ENCODE data around the gene THBS2. TPM values are rescaled to one million over a fixed set of nuclear protein-coding genes. Genes with fewer than 3 reads are reported as not detected.
A peak's percentile ranks its signal among the peaks of the same experiment; 100 is the strongest.

THBS2 gene
- total RNA-seq, 1 donor from 2014 or later, result 86.4 TPM

DNA sequence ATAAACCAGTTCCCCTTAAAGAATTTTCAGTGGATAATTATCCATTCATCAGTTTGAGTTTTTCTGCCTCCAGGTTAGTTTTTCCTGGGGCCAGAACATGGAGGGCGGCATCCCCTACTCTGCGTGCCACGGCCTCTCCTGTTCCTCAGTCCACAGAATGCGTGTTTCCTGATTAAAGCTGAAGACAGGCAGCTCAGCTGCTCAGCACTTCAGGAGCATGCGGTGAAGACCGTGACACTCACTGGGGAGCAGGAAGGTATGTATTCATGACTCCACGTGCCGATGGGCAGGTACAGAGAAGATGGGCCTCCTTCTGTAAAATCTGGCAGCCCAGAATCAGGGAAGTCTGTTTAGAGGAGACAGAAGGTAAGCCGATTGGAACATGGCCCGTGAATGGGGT, 2.0 kb upstream of the THBS2 start:
- intact Hi-C loops (cut with DNase I), result no loop called here
- DNase-seq (ENCODE audit: extremely low spot score in 2 of 2), result peak in 1 of 2 donors; percentile 74

DNA sequence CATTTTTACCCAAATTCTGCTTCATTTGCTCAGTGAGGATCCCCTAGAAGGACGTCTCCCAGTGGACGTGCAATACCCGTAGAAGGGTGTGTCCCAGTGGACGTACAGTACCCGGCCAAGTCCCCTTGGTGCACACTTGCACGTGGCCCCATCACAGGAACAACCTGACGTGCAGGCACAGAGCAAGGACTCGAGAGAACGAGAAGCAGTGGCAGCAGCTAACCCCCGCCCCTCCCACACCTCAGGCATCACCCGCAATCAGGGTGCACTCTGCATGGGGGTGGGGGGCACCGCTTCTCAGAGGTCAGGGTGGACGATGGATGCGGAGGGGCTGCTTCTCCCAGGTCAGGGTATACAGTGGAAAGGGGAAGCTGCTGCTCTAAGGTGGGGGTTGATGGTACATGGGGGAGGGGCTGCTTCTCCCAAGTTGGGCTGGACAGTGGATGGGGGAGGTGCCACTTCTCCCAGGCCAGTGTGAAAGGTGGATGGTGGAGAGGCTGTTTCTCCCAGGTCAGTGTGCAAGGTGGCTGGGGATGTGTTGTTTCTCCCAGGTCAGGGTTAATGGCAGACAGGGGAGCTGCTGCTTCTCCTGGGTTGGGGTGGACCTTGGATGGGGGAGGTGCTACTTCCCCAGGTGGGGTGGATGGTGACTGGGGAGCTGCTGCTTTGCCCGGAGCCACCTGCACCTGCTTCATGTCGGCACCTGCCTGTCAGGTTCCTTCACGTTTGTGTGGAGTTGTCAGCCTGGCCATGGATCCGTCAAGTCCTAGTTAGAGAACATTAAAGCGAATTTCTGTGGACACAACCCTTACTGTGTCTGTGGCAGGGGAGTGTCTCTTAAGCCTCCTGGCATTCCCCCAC, 1.0 kb upstream of the THBS2 start:
- Histone ChIP-seq H3K27ac (peak overlapping the region; percentile 87), H3K4me1 (peaks cover 24% of the 10 kb centered on the region), H3K27me3 (no peaks in the 10 kb centered on the region), H3K9me3 (no peaks in the 10 kb centered on the region), H3K36me3 (no peaks in the 10 kb centered on the region), H3K4me3 (peak overlapping the region in 1 of 2 donors; percentile 52)
- intact Hi-C loops (cut with DNase I), result no loop called here
- TF ChIP-seq, protein P1, sequence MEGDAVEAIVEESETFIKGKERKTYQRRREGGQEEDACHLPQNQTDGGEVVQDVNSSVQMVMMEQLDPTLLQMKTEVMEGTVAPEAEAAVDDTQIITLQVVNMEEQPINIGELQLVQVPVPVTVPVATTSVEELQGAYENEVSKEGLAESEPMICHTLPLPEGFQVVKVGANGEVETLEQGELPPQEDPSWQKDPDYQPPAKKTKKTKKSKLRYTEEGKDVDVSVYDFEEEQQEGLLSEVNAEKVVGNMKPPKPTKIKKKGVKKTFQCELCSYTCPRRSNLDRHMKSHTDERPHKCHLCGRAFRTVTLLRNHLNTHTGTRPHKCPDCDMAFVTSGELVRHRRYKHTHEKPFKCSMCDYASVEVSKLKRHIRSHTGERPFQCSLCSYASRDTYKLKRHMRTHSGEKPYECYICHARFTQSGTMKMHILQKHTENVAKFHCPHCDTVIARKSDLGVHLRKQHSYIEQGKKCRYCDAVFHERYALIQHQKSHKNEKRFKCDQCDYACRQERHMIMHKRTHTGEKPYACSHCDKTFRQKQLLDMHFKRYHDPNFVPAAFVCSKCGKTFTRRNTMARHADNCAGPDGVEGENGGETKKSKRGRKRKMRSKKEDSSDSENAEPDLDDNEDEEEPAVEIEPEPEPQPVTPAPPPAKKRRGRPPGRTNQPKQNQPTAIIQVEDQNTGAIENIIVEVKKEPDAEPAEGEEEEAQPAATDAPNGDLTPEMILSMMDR (IDR thresholded peaks at IDR 0.05), result no peak
- TF ChIP-seq POLR2A (IDR thresholded peaks at IDR 0.05) (no peak), POLR2AphosphoS5 (IDR thresholded peaks at IDR 0.05; ENCODE audit: insufficient read depth in 1 of 2, low read depth in 1 of 2) (no peak)
- DNase-seq (ENCODE audit: extremely low spot score in 2 of 2), result peak; percentile 81 to 89

More for the DNA sequence above, 2.0 kb upstream of the THBS2 start:
- no peaks in the 10 kb centered on the region for H3K36me3 ChIP-seq
- no peak overlapping the region for H3K4me3 ChIP-seq
- TF ChIP-seq, protein P1 (IDR thresholded peaks at IDR 0.05), result no peak
- TF ChIP-seq POLR2A (IDR thresholded peaks at IDR 0.05), result no peak
- peaks cover 24% of the 10 kb centered on the region for H3K4me1 ChIP-seq
- H3K27ac ChIP-seq, result no peak overlapping the region
- no peaks in the 10 kb centered on the region for H3K9me3 ChIP-seq
- H3K27me3 ChIP-seq, result no peaks in the 10 kb centered on the region

DNA sequence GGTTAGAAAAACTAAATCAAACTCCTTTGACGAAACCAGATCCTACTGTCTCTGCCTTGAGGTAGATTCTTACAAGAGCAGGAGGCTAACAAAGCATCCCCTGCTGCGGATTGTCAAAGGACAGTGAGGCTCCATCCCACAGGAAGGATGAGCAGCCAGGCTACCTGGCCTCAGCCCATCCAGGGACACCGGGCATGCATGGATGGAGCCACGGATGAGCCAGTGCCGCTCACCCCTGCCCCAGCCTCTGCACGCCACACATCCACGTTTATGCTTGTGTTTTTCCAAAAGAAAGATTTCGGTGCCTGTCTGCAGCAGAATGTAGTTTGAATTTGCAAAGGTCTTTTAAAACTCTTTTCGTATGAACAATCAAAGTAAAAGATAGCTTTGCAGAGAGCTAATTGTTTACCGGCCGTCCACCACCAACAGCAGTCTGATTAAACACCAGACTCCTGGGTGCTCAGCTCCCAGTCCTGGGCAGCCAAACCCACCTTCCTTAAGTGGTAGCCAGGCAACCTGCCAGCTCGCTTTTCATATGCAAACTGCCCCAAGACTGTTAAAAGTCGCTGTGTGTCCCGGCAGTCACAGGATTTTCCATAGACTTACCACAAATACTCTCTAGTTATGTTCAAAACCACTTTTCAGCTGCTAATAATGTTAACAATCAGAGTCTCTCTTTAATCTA, 999 bp downstream of the THBS2 start:
- no peak for TF ChIP-seq POLR2A (IDR thresholded peaks at IDR 0.05)
- TF ChIP-seq, protein P1 (IDR thresholded peaks at IDR 0.05), result no peak
- peak in 1 of 2 donors; percentile 48 for TF ChIP-seq POLR2AphosphoS5 (IDR thresholded peaks at IDR 0.05; ENCODE audit: insufficient read depth in 1 of 2, low read depth in 1 of 2)
- Histone ChIP-seq H3K27me3 (no peaks in the 10 kb centered on the region), H3K36me3 (peaks cover 0 to 15% of the 10 kb centered on the region in 2 donors), H3K4me1 (peaks cover 26% of the 10 kb centered on the region), H3K4me3 (peak overlapping the region; percentile 51 to 52), H3K27ac (peak overlapping the region; percentile 87), H3K9me3 (no peaks in the 10 kb centered on the region)
- intact Hi-C loops (cut with DNase I), result no loop called here
- no peak for DNase-seq (ENCODE audit: extremely low spot score in 2 of 2)

DNA sequence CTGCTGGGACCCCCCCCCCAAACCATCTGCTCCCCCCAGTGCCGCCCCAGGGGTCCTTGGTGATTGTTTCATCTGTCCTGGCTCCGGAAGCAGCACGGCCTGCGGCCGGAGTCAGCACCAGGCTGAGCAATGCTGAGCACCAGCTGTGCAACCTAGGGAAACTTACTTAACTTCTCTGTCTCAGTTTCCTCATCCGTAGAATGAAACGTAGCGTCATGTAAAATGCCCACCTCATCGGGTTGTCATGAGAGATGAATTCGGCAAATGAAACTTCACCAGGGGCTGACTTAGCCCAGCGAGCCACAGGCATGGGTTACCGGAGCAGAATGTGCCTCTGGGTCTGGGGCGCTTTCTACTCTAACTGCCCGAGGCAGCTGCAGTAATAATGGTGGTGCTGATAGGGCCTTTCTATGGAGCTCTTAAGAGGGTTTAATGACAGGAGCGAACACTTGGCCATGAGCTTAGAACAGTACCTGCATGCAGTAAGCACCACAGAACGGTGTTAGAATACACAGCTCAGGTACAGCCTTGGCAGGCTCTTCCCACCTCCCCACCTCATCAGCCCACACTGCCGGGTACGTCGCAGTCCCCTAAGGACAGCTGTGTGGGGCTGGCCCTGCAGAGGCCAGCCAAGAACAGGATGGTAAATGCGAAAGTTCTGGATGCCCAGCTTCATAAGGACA, 1.7 kb downstream of the THBS2 start:
- intact Hi-C loops (cut with DNase I), result no loop called here
- Histone ChIP-seq H3K27me3 (no peaks in the 10 kb centered on the region), H3K4me1 (peaks cover 33% of the 10 kb centered on the region), H3K4me3 (peak overlapping the region; percentile 51 to 52), H3K9me3 (no peaks in the 10 kb centered on the region), H3K27ac (peak overlapping the region; percentile 87), H3K36me3 (peaks cover 0 to 22% of the 10 kb centered on the region in 2 donors)
- DNase-seq (ENCODE audit: extremely low spot score in 2 of 2), result no peak
- TF ChIP-seq POLR2AphosphoS5 (IDR thresholded peaks at IDR 0.05; ENCODE audit: insufficient read depth in 1 of 2, low read depth in 1 of 2) (no peak), POLR2A (IDR thresholded peaks at IDR 0.05) (no peak)
- TF ChIP-seq, protein P1 (IDR thresholded peaks at IDR 0.05), result no peak

Measured in vagina (tissue), 2 donors.